HCT116 (cell line): ENCODE measurements around the gene MSI2.

Experiments
- ZNF274 ChIP-seq: fragments of 200-500 bp; sonication (Bioruptor generic); IDR thresholded peaks from 2 replicates; pipeline ENCODE4 v1.6.1; 2014; ENCODE audit warnings: mild to moderate bottlenecking, low read depth, low read length, inconsistent platforms
- TF ChIP-seq, protein P1 (sequence below), 3 experiments: fragments of 200-600 bp in 1 of 3; sonication (generic) in 1 of 3; IDR thresholded peaks in 2 of 3; conservative IDR thresholded peaks in 1 of 3; 2 replicates each; pipeline ENCODE4 v1.5.1; 2012 to 2017; ENCODE audit warnings: low read depth in 2 of 3, low read length in 2 of 3, antibody characterized with exemption in 1 of 3, borderline replicate concordance in 1 of 3, control low read depth in 1 of 3, mild to moderate bottlenecking in 1 of 3, mixed read lengths in 1 of 3, mixed run types in 1 of 3, moderate library complexity in 1 of 3; ENCODE audit not compliant: insufficient read depth in 1 of 3

- TF ChIP-seq ZNF274: no peak
- TF ChIP-seq, protein P1, sequence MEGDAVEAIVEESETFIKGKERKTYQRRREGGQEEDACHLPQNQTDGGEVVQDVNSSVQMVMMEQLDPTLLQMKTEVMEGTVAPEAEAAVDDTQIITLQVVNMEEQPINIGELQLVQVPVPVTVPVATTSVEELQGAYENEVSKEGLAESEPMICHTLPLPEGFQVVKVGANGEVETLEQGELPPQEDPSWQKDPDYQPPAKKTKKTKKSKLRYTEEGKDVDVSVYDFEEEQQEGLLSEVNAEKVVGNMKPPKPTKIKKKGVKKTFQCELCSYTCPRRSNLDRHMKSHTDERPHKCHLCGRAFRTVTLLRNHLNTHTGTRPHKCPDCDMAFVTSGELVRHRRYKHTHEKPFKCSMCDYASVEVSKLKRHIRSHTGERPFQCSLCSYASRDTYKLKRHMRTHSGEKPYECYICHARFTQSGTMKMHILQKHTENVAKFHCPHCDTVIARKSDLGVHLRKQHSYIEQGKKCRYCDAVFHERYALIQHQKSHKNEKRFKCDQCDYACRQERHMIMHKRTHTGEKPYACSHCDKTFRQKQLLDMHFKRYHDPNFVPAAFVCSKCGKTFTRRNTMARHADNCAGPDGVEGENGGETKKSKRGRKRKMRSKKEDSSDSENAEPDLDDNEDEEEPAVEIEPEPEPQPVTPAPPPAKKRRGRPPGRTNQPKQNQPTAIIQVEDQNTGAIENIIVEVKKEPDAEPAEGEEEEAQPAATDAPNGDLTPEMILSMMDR (IDR thresholded peaks at IDR 0.05 in 2 of 3, conservative IDR thresholded peaks at IDR 0.05 in 1 of 3; ENCODE audit: borderline replicate concordance in 1 of 3, insufficient read depth in 1 of 3, low read depth in 2 of 3, low read length in 2 of 3): no peak
These were observed 48.9 kb upstream of the MSI2 start for GRCh38 chr17:57207396-57207795.
